Hindlimb muscle (tissue), 1 donor: Measurements from ENCODE around the gene OGA. TPM values are rescaled to one million over a fixed set of nuclear protein-coding genes. Genes with fewer than 3 reads are reported as not detected.
A peak's percentile ranks its signal among the peaks of the same experiment; 100 is the strongest.

Experiments
- DNase-seq: peaks from one replicate; pipeline ENCODE4 v3.0.0-alpha.2; 2013
- polyA plus RNA-seq: library from polyadenylated mRNA; unstranded; fragments of 120-200 nt; gene quantifications from one replicate; pipeline ENCODE4 v1.2.1, GENCODE V29; 2013; ENCODE audit not compliant: insufficient read length

OGA gene
- polyA plus RNA-seq, 1 donor = 115 TPM

DNA sequence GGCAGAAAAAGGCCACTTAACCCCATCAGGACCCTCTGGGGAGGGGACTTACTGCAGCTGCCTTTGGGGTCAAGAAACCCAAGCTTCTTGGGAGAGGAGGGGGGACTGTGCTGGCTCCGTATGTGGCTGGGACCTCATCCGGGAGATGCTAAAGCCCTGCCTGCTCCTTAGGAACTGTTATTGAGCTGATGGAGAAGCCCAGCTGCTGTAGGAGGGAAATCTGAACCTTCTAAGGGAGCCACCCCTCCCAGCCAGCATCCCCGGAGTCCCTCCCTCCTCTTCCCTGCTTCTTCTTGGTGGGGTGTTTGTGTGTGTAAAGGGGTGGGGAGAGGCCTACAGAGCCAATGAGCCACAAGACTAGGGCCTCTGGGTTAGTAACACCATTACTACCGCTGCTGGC lies 17.1 kb upstream of the OGA start:
- no peak for DNase-seq

DNA sequence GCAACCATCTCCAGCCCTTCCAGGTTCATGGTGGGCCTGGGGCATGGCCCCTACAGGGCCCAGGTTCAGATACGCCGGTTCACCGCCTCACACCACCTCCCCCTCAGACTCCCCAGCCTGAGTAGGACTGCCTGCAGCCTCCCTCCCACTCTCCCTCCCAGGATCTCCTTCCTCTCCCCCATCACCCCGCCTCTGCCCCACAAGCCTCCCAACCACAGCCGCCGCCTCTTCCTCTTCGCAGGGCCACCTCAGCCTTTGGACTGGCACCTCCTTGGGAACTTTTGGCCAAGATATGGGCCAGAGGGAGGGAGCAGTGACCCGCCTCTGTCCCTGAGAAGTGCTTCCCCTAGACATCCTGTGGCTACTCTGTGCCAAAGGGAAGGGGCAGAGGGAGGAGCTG lies 16.1 kb upstream of the OGA start:
- DNase-seq = no peak

DNA sequence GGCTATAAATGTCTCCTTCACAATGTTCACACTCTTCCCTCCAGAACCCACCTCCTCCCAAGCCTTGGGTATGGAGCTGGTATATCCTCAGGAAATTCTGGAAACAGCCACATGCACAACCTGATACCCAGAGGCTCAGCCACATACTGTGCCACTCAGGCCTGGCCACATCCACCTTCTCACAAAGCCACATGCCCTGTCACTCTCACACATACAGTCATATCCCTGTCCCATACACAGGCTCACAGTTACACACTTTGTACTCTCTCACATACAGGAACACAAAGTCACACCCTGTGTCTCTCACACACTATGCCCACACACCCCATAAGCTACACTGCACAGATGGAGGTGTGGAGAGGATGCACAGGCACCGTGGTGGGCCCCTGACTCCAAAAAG lies 15.2 kb upstream of the OGA start:
- DNase-seq = no peak

DNA sequence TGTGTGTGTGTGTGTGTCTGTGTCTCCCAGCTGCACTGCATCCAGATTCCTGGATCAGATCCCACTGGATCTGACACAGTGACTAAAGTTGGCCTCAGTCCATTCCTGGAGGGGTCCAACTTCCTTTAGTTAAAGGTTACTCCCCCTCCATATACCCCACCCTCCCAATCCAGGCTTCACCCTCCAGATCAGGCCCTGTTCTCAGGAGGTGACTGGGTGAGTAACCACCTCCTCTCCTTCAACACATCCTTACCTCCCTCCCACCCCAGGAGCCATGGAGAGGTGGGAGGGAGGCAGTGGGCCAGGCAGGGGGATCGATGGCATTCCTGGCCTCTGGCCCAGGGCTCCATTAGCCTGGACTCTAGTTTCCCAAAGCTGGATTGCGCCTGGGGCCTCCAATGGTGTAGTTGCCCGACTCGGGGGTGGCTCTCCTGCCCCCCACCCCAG lies 14.1 kb upstream of the OGA start:
- DNase-seq = no peak

DNA sequence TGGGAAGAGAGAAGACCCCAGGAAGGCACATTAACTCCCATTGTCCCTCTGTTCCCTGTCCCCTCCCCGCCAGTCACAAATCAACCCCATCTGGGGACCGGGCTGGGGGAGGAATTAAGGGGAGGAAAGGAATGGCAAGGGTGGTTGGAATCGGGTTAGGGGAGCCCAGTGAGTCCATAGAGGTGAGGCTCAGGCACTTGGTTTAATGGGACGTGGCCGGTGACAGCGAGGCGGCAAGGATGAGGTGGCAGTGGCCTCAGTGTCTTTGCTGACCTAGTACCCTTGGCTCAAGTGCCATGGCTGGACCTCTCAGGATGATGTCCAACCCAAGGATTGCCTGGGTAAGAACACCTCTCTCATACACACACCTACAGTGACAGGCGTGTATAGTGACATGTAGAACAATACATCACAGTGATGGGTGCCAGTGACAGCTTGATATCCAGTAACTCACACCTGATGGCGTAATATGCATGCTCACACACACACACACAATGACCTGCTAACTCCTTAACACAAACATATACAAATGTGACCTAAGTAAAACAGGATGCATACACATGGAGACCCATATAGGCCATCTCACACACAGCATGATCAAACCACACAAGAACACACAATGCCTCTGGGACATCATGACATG lies 13.0 kb upstream of the OGA start:
- no peak for DNase-seq

DNA sequence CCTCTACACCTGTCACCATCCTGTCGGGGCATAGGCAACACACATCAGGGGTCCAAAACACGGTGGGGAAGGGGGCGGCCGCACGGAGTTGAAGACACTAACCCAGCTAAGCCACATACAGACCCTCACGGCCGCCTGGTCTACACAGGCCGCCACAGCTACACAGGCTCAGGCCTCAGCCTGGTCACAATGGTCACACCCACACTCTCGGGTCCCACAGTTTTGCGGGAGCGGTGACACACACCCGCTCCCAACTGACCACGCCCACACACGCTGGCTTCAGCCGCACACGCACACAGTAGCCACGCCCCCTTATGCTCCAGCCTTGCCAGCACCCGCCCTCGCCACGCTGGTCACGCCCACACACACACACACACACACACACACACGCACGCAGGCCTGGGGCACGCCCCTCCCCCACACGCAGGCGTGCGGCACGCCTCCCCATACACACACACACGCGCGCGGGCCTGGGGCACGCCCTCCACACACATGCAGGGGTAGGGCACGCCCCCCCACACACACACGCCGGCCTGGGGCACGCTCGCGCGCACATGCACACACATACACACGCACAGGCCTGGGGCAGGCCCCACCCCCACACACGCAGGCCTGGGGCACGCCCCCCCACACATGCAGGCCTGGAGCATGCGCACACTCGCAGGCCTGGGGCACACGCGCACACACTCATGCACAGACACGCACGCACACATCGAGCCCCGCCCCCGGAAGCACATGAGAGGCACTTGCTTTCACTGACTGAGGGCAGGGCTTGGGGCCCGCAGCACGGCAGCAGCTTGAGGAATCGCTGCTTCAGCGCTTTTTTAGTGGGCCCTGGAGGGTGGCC lies 12.3 kb upstream of the OGA start:
- peak; percentile 87 for DNase-seq

DNA sequence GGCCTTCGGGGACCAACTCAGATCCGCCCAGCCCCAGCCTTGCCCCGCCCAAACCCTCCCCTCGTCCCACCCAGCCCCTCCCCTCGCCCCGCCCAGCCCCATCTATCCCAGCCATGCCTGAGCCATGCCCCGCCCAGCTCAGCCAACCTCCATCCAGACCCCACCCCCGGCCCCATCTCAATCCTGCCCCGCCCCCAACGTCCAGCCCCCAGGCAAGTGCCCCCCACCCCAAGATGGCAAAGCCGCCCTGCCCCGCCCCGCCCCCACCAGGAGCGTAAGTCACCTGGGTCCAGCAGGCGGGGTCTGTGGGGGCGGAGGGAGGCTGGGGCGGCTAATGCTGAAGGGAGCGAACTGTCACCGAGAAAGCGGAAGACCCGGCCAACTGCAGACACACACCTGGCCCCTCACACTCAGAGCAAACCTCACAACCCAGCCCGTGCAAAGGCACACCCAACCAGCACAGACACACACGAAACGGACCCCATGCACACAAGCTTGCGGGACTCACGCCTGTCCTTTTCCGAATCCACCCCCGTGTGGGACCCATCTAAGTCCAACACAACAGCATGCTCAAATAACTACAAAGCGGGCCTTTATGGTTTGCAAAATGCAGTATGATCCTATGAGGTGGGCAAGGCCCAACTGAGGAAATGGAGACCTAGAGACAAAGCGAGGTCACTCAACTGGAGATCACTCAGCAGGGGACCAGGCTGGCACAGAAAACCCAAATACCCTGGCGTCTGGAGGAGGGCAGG lies 11.5 kb upstream of the OGA start:
- DNase-seq = no peak

DNA sequence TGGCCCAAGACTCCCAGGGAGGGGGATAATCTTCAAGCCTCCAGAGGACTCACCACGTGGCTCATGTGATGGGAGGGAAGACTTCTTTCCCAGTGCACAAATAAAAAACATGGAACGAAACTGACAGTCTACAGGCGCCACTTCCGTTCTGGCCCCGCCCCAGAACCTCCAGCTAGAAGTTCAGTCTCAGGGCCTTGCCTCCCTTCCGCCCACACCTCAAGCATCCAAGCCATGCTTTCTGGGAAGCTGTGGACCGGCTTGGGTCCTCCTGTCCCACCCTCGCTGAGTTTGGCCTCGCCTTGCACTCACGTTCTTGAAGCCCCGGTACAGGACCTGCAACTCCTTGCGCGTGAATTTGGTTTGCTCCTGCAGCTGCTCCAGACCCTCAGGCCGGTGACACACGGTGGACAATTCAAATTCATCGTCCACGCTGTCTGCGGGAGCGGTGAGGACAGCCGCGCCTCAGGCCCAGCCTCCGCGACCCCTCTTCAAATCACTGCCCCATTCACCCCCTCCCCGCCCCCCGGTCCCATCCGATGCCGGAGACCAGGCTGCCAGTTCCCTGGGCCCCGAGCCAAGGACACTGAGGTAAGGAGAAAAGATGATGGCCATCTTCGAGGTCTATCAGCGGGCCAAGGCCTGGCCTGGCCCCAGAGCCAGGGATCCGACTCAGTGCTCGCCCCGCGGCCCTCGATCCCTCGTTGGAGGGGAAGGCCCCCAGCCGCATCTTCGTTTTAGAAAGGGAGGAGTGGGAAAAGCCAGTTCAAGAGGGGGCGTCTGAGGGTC lies 10.7 kb upstream of the OGA start:
- no peak for DNase-seq

DNA sequence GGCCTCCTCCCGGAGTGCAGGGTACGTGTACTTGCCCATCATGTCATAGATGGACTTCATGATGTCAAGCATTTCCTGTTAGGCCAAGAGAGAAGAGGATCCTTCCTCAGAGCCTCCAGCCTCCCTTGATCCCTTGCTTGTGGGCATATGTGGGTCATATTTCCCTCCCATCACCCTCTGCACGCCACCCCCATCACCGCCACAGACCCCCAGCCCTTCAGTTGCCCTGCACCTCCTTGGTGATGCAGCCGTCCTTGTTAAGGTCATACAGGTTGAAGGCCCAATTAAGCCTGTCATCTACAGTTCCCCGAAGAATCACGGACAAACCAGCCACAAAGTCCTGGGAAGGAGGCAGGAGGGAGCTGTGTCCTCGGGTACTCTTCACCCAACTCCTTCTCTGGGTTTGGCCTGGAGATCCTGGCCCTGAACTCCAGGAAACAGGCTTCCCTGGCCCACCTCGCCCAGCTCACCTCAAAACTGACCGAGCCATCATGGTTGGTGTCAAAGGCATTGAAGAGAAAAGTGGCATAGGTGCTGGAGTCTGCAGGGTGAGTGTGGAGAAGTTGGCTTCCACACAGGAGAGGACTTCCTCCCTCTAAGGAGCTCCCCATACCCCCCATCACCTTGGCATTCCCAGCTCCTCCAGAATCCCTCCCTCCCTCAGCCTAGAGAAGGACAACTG lies 9.8 kb upstream of the OGA start:
- no peak for DNase-seq

DNA sequence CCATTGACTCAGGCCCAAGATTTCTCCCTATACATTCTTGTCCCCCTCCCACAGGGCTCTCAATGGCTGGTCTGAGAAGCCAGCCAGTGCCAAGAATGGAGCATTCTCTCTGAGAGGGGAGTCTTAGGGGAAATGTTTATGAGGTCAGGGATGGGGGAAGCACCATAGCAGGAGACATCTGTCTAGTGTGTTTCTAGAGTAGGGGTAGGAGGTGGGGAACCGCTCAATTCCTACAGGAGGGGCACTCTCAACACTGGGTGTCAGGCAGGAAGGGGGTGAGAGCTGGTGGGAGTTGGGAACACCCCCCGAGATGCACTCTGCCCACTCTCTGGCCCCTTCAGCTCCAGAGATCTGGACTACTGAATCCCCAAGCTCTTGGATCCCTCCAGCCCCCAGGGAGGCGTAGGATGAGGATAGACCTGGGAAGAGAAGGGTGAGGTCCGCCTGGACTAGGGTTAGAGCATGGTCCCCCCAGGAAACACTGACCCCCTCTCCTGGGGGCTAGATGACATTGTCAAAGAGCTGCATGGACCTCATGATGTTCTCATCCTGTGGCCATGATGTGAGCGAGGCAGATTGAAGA lies 8.7 kb upstream of the OGA start:
- DNase-seq = no peak

DNA sequence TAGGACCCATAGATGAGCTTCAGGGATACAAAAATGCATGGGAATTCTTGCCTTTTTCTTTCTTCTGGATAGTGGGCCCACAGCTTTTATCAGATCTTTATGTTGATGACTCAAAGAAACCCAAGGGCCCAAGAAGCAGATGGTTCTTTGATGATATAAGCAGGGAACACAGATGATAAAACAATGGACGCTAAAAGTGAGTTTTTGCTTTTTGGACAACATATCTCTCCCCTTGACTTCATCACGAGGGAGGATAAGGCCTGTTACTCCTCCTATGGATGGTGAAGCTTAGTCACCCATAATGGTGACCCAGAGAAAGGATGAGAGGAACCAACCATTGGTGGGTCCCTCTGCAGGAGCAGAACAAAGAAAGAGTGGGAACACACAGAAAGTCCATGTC lies 6.5 kb upstream of the OGA start:
- no peak for DNase-seq

DNA sequence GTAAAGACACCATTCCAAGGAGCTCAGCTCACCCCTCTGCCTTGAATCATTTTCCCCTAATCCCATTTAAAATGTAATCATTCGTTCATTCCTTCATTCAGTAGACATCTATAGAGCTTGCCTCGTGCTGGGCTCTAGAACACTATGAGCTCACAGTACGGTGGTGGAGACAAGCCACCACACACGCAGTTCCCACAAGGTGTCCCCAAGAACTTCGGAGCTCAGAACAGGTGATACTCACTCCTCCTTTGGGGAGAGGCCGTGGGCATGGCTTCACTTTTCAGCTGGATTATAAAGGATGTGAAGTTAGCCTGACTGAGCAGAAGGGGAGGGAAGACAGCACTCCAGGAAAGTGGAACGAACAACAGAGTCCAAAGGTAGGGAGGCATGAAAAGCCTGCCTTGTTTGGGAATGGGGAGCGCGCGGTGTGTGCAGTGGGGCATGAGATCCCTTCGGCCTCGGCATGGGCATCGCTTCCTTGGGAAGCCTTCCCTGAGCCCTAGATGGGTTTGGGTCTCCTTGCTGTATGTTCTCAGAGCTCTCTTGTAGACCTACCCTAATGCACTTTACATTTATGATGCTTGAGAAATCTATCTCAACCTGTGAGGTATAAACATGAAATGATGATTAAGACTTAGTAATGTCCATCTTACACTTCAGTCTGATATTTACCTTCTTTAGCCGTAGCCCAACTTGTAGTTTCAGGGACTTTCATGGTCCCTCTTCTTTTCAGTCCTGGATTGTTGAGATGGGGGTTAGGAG lies 809 bp upstream of the OGA start:
- no peak for DNase-seq

DNA sequence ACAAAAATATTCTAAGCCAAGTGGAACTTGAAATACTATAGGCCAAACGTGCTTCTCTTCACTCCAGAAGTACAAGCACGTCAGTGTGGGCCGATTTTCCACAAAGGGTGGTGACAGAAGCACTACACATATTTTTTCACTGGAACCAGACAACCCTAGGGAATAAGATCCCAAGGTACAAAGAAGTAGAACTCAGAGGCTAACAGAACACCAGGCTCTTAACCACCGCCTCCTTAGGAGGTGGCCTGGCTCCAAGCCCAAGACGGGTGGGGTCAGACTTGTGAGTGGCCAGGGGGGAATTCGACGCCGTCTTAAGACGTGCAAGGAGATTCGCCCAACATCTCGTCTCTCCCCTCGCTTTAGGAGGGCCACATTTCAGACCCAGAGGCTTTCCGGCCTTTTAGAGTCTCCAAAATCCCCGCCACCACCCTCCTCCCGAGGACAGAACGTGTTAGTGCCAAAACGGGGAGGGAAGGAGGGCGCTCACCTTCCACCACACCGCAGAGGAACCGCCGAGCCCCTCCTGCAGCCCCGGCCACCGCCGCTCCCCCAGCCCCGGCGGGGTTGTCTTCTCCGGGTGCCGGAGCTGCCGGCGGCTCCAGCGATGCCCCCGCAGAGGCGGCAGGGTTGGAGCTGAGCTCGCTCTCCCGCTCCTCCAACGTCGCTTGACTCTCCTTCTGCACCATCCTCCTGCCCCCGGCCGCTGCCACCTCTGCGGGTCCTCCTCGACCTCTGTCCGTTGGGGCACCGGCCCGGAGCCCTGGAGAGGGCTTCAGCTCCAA lies 716 bp downstream of the OGA start:
- DNase-seq = peak; percentile 91

DNA sequence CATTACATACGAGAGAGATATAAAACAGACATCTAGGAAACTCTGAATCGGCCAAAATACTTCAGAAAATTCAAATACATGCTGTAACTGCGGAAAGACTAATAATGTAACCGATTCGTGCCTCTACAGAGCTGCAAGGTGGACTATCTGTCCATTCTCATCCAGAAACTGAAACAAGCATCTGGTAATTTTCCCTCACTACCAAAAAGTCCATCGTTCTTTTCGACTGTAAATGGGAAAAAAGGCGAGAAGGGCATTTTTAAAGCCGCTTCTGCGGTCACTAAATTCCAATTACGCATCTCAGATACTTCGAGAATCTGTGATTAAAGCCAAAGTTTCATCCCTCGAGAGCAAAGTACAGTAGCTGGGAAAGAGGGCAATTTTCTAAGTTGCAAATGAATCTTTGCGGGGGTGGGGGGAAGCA lies 1.3 kb downstream of the OGA start:
- DNase-seq = no peak

DNA sequence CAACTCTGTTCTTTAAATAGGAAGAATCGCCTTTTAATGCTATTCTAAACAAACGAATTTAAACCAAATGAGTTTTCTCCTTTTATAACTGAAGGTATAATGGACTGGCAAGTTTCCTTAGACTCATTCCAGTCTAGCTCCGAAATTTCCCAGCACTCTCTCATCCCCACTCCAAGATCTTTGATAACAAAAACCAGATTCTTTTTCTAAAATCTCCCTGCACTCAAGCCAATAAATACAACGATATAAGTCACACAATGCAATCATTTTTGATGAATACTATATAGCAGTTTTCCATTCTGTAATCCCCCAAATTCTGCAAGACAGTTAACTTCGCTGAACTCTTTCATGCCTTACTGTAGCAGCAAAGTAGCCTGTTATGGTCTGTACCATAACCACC lies 1.9 kb downstream of the OGA start:
- no peak for DNase-seq

DNA sequence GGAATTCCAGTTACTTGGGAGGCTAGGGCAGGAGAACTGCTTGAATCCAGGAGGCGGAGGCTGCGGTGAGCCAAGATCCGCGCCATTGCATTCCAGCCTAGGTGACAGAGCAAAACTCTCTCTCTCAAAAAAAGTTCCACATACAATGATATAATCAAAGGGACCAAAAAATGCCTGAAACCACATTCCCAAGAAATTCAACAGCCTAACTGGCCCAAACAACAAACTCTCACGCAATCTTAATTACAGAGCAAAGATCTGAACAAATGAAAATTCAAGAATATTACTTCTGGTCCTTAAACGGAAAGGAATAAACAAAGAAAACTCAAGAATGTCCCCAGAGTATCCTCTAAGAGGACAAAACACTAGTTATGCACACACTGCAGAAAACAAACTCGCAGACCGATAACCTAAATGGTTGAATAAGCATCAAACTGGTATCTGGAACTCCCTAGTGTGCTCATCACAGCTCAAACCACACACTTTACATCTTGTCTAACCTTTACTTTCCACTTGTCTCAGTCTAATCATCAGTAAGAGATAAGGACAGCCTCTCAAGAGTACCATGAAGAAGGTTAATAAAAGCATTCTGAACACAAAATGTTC lies 3.7 kb downstream of the OGA start:
- no peak for DNase-seq

DNA sequence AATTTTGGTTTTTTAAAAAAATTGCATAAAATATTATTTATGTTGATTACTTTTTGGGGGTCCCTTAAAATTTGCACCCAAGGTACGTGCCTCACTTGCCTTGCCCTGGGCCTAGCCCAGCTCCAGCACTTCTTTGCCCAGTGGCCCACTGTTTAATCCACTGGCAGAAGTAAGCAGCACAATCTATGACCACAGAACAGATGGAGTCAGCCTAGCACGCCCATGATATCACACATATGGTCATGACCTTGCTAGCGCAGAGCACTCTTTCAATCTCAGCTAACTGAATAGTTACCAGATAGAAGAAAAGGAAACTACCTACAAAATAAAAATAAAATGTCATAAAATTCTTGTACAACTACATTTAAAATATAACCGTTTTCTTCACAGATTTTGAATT lies 5.6 kb downstream of the OGA start:
- no peak for DNase-seq

DNA sequence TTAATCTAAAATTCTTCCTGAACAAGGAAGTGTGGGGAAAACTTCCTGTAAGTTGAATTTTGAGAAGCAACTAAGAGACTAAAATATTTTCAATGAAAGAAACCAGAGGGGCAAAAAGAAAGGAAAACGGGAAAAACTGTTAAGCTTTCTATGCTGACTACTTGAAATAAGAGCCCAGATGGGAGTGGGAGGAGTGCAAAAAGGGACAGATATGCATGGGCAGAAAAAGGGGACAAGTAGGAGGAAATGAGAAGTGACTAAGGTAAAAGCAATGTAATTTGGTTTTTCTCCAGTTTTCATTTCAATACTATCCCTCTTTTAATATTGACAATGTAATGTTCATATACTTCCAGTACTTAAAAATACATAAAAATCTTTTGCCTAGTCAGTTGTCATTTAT lies 11.1 kb downstream of the OGA start:
- DNase-seq = no peak

DNA sequence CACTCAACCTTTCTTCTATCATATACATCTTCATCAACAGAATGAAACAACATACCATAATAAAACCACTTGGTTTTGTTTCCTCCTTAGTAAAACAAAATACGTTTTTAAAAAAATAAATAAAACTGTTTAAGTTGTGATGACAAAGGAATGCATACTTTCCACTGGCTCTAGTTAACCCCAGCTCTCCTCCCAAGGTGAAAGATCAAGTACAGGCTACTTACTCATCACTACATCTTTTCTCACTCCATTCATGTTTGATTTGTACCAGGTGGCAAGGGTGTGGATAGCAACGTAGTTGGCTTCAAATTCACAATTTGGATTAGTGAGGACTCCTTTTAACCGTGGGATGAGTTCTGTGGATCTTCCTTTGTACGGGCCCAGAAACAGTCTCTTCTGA lies 14.7 kb downstream of the OGA start:
- no peak for DNase-seq
